A673 (cell line): ENCODE measurements around the gene MYRF.

Experiments used
- EZH2 ChIP-seq: fragments of 200-600 bp; sonication (generic); IDR thresholded peaks from 2 replicates; pipeline ENCODE4 v1.6.1; 2017; ENCODE audit warnings: borderline replicate concordance, low read depth, mild to moderate bottlenecking, mixed read lengths, antibody characterized with exemption, low read length; ENCODE audit not compliant: poor library complexity, severe bottlenecking
- TF ChIP-seq, protein P1 (sequence below): fragments of 300-800, 200-600 bp; sonication (generic); conservative IDR thresholded peaks from 2 replicates; pipeline ENCODE4 v1.5.1; 2017; ENCODE audit warnings: low read depth, mild to moderate bottlenecking, antibody characterized with exemption, low read length, moderate library complexity, mixed read lengths

DNA sequence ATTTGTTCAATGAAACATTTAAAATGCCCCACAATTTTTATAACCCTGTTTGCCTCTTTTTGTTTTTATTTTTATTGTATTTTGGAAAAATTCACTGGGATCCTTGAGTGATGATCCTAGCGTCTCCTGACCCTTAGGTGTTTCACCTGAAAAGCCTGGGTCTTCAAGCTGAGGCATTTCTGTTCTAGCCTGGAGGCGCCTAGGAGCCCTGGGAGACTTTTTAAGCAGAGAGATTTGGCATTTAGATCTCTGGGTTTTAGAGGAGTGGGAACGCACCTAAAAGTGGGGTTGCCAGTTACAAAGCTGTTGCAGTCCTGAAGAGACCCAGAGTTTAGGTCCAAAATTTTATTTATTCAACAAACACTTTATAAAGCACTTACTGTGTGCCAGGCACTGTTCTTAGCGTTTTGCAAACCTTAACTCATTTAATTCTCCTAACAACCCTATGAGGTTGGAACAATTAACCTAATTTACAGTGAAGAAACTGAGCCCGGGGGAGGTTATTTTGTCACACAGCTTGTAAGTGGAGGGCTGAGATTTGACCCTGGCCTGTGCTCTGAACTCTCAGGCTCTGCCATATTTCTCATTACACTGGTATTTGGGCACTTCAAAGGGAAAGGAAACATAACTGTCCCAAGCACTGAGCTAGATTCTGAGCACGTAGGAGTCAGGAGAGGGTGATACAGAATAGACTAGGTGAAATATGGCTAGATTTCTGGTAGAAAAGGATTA, 65.2 kb downstream of the MYRF start:
- TF ChIP-seq, protein P1, sequence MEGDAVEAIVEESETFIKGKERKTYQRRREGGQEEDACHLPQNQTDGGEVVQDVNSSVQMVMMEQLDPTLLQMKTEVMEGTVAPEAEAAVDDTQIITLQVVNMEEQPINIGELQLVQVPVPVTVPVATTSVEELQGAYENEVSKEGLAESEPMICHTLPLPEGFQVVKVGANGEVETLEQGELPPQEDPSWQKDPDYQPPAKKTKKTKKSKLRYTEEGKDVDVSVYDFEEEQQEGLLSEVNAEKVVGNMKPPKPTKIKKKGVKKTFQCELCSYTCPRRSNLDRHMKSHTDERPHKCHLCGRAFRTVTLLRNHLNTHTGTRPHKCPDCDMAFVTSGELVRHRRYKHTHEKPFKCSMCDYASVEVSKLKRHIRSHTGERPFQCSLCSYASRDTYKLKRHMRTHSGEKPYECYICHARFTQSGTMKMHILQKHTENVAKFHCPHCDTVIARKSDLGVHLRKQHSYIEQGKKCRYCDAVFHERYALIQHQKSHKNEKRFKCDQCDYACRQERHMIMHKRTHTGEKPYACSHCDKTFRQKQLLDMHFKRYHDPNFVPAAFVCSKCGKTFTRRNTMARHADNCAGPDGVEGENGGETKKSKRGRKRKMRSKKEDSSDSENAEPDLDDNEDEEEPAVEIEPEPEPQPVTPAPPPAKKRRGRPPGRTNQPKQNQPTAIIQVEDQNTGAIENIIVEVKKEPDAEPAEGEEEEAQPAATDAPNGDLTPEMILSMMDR, result no peak
- no peak for TF ChIP-seq EZH2
